Peyer's patch (tissue), 4 donors: Measurements from ENCODE around the gene PGRMC1.
A peak's percentile ranks its signal among the peaks of the same experiment; 100 is the strongest.

Experiments used
- CTCF ChIP-seq, 6 experiments: fragments of 450-650 bp in 4 of 6; fragments of 200-600 bp in 2 of 6; sonication (generic) in 1 of 6; IDR thresholded peaks; one replicate each; pipeline ENCODE4 v1.5.1; 2017 to 2019; ENCODE audit warnings: antibody characterized with exemption in 6 of 6, mild to moderate bottlenecking in 3 of 6, moderate library complexity in 1 of 6
- POLR2A ChIP-seq, 2 donors: fragments of 450-650 bp; IDR thresholded peaks; one replicate each; pipeline ENCODE4 v1.5.1; 2017; ENCODE audit warnings: antibody characterized with exemption in 2 of 2, mild to moderate bottlenecking in 2 of 2, moderate library complexity in 2 of 2

DNA sequence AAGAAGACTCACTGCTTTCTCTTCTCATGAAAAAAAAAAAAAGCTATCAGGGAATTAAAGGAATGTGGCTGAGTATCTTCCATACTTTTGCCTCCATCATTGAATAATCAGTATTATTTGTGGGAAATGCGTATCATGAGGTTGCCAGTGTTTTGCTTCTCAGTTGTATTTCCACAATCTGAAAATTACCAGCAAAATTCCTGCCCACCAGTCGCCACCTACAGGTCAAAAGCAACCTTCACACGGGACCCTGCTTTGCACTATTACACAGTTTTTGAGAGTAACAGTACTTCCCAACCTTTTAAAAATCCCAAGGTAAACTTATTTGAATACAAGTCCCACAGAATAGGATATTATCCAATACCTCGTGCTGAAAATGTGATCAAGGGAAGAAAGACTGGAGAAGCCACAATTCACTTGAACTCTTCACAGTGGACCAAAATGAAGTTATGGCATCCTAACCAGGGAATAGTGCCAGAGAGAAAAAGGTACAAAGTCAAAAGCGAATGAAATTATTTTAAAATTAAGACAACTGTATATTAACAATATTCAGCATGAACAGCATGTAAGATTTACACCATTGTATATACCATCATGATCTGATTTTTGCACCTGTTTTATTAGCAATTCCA lies 30.4 kb downstream of the PGRMC1 start:
- TF ChIP-seq CTCF (IDR thresholded peaks at IDR 0.05) (peak; percentile 15 to 57 (median 51)), POLR2A (IDR thresholded peaks at IDR 0.05) (no peak)
